ENCODE results near the gene NEUROG2.

GRCh38 chr4:112511093-112511802 lies 4.7 kb downstream of the NEUROG2 start:
- no peak for TF ChIP-seq CTCF (IDR thresholded peaks at IDR 0.05)
- no peak for TF ChIP-seq POLR2AphosphoS5 (IDR thresholded peaks at IDR 0.05)
